Measurements from ENCODE around the gene AKAP12.

The AKAP12 gene, protein sequence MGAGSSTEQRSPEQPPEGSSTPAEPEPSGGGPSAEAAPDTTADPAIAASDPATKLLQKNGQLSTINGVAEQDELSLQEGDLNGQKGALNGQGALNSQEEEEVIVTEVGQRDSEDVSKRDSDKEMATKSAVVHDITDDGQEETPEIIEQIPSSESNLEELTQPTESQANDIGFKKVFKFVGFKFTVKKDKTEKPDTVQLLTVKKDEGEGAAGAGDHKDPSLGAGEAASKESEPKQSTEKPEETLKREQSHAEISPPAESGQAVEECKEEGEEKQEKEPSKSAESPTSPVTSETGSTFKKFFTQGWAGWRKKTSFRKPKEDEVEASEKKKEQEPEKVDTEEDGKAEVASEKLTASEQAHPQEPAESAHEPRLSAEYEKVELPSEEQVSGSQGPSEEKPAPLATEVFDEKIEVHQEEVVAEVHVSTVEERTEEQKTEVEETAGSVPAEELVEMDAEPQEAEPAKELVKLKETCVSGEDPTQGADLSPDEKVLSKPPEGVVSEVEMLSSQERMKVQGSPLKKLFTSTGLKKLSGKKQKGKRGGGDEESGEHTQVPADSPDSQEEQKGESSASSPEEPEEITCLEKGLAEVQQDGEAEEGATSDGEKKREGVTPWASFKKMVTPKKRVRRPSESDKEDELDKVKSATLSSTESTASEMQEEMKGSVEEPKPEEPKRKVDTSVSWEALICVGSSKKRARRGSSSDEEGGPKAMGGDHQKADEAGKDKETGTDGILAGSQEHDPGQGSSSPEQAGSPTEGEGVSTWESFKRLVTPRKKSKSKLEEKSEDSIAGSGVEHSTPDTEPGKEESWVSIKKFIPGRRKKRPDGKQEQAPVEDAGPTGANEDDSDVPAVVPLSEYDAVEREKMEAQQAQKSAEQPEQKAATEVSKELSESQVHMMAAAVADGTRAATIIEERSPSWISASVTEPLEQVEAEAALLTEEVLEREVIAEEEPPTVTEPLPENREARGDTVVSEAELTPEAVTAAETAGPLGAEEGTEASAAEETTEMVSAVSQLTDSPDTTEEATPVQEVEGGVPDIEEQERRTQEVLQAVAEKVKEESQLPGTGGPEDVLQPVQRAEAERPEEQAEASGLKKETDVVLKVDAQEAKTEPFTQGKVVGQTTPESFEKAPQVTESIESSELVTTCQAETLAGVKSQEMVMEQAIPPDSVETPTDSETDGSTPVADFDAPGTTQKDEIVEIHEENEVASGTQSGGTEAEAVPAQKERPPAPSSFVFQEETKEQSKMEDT (N-terminal part only)

DNA sequence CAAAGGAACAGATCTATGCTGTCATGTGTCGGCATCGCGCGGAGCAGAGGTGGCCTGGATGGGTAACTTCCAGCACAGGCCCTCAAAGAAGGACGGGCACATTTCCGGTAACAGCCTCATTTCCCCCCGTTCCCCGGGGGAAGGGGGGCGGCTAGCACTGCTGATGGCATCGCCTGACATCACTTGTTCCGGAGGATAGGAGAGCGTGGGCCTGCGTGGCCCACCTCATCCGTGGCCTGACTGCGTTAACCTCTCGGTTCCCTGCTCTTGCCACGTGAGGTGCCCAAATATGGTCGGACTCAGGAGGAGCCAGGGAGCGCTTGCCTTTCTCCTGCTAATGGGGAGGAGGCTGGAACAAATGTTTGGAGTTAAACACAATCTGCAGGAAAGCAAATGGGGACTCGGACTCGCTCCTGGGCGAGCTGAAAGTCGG, at the start of gene AKAP12:
Gene AKAP12, plus strand, starts transcription at position 365 of the 433 bp plus-strand sequence. CDS start 596 bp downstream, outside the sequence.
- DNase-seq (ENCODE audit: low spot score) = no peak

DNA sequence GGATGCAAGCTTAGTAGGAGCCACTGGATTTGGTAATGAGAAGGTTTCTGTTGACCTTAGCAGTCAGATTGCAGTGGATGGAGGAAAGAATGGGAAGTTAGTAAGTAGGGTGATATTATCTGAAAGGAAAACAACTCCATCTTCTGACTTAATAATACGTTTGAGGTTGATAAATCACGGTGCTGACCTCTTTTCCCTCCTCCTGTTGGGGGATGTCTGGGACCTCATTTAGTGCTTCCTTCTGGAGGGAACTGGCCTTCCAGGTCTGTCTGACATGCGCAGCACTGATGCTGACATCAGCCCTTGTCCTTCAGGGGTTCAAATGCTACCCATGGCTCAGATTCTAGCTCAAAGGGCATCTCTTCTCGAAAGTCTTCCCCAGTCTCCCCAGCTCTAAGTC, 48.2 kb upstream of the AKAP12 start:
- DNase-seq (ENCODE audit: low spot score) = no peak

DNA sequence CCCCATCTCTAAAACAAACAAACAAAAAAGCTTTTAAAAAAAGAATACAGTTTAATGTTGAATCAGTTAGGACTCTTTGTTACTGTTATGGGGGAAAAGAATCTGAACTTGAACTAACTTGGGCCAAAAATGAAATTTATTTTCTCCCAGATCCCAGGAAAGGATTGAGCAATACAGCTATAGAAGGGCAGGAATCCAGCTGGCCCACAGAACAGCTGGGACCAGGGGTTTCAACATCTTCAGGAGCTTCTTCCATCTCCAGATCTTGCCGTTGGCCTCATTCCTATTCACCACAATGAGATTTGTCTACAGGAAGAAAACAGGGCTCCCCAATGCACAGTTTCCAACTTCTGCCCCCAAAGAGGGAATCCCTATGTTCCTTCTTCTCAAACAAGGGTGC, 43.2 kb upstream of the AKAP12 start:
- no peak for DNase-seq (ENCODE audit: low spot score)

DNA sequence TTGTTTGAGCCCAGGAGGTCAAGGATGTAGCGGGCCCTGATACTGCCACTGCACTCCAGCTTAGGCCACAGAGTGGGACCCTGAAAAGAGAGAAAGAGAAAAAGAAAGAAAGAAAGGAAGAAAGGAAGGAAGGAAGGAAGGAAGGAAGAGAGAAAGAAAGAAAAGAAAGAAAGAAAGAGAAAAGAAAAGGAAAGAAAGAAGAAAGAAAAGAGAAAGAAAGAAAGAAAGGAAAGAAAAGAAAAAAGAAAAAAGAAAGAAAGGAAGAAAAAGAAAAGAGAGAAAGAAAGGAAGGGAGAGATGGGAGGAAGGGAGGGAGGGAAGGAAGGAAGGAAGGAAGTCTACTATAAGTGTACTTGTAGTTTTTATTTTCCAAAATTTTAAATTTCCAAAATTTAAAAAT, 42.2 kb upstream of the AKAP12 start:
- DNase-seq (ENCODE audit: low spot score) = no peak

DNA sequence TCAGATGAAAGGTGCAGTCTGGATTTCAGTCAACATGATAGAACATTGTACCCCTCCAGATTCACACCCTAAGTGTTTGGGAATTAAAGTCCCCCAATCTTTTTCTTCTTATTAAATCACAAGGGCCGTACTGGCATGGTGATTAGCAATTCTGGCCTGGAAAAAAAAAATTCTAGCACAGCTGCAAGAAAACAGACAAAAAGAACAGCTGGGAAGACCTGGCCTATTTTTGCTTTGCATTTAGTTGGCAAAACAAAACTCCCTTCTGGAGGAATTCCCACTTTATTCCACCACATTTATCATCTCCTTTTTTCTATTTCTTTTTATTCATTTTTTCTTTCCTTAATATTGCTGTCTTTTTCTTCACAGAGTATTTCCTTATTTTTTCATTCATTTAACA, 39.8 kb upstream of the AKAP12 start:
- DNase-seq (ENCODE audit: low spot score) = no peak

DNA sequence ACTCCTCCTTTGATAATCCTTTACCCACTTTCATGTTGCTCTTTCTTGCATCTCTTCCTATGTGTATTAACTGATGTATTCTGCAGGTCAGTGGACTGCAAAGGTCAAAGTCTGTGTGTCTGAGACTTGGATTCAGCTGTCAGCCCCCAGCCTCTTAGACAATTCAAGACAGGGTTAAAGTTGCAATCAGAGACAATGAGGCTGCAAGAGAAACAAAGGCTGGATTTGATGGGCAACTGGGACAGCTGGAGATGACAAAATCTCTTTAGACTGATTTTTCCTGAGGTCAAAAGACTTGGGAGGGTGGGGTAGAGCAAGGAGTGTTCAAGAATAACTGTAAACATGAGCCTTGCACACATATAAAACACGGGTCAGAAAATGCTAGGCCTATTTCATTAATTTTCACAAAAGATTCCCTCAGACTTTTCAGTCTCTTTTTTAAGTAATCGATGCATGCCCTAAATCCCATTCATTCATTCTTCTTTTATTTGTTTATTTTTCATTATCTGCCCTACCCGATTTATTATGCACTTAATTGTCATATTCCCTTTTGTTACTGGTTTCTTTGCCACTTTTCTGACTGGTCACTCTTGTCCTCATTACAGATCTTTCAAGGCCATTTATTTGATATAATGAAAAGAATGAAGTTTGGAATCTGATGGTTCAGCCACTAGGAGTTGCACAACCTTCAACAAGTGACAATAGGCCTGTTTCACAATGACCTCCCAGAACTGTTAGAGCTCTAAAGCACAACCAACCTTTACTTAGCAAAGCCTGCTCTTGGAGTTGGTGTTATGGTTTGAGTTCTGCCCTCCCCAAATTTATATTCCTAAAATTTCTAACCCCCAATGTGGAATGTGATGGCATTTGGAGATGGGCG, 33.8 kb upstream of the AKAP12 start:
- DNase-seq (ENCODE audit: low spot score) = no peak

DNA sequence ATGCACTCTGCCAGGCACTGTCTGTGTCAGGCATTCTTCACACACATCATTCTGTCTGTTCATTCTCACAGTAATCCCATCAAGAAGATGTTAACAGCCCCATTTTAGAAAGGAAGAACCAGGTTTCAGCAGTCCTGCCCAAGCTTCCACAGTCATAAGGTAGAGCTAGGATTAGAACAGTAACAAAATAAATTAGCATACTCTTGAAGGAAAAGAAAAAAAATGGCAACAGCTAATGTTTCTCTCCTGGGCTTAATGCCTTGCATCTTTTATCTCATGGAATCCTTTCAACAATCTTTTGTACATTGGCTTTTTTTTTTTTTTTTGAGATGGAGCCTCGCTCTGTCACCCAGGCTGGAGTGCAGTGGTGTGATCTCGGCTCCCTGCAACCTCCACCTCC, 32.1 kb upstream of the AKAP12 start:
- DNase-seq (ENCODE audit: low spot score) = no peak

DNA sequence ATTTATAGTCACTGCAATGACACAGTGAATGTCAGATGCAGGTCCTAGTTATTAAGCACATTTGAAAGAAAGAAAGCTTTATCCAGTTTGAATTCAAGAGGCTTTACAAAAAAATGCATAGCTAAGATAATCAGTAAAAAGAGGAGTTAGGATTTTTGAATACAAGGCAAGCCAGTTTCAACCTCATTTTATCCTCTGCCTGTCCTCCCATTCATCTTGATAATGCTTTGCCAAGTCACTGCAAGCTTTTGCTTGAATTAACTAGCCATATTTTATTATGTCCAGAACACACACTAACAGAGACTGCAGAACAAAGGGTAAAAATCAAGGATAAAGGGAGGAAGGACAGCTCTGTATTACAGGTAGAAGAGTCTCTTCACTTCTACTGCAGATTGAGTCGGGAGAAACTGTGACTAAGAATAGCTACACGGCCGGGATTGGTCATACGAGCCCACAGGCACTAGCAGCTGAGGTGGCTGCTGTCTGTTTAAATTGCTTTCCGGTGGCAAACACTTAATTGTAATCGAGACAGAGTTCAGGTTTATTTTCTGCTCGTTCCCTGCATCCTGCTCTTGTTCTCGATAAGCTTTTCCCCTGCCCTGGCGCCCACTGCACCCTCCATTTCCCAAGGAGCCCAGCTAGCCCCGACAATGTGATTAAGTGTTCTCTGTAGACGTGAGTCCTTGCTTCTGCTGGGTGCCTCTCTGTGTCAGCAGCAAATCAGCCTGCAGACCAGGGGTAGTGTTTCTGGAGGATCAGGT, 30.5 kb upstream of the AKAP12 start:
- no peak for DNase-seq (ENCODE audit: low spot score)

DNA sequence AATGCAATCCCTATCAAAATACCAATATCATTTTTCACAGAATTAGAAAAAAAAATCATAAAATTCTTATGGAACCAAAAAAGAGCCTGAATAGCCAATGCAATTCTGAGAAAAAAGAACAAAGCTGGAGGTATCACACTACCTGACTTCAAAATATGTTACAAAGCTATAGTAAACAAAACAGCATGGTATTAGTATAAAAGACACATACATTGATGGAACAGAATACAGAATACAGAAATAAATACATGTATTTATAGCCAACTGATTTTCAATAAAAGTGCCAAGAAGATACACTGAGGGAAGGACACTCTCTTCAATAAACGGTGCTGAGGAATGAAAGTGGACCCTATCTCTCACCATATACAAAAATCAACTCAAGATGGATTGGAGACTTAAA, 28.7 kb upstream of the AKAP12 start:
- DNase-seq (ENCODE audit: low spot score) = no peak

DNA sequence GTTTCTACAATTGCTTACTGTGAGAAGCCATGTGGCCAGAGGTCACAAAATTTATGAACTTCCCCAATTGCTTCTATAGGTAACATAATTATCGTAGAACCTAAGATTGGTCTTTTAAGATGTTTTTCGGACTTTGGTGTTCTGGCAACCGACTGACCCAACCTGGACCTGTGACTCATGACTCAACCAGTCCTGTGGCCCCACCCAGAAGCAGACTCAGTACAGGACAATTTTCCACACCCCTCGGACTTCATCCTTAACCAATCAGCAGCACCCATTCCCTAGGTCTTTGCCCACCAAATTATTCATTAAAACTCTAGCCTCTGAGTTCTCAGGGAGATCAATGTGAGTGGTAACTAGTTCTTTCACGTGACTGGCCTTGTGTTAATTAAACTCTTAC, 26.4 kb upstream of the AKAP12 start:
- no peak for DNase-seq (ENCODE audit: low spot score)

DNA sequence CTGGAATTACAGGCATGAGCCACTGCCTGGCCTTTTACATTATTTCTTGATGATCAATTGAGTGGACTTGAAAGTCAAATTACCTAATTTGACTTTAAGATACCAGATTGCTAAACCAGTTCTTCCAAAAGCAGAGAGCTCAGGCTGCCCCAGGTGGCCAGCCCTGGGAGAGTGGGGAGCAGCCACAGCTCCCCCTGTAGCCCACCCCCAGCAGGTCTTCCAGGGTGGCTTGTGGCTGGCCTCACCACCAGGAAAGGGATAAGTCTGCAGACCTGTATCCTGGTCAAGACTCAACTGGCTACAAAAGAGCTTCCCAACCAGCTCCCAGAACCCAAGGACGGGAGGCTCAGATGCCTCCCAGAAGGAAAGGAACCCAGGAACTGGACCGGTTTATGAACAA, 23.8 kb upstream of the AKAP12 start:
- no peak for DNase-seq (ENCODE audit: low spot score)

DNA sequence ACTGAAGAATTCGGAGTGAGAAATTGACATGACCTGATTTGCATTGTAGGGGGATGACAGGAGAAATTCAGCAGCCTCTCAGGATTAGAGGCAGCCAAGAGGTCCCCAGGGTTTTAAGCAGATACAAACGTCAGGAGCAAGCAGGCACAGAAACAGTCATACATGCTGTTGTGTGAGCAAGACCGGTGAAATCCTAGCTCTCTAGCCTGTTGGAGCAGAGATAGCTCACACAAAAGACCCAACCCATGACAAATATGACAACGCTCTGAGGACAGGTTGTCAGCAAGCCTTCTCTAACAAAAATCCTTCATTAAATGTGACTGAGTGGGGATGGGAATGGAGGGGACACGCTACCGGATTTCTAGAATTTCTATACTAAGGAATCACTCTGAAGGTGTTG, 23.0 kb upstream of the AKAP12 start:
- no peak for DNase-seq (ENCODE audit: low spot score)

DNA sequence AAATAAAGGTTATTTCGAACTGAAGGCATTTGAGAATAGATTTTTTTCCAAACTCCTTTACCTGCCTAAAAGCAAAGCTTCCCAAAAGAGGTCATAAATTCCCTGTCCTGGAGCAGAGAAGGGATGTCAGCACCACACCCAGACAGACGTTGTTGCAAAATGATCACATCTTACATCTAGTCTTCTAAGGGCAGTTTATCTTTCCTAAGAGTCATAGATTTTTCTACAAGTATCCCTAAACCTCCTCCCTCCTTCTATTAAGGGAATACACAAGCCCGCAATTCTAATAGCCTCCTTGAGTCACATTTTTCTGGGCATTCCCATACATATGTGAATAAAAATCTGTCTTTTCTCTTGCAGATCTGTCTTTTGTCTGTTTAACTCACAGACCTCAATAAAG, 20.6 kb upstream of the AKAP12 start:
- DNase-seq (ENCODE audit: low spot score) = no peak

DNA sequence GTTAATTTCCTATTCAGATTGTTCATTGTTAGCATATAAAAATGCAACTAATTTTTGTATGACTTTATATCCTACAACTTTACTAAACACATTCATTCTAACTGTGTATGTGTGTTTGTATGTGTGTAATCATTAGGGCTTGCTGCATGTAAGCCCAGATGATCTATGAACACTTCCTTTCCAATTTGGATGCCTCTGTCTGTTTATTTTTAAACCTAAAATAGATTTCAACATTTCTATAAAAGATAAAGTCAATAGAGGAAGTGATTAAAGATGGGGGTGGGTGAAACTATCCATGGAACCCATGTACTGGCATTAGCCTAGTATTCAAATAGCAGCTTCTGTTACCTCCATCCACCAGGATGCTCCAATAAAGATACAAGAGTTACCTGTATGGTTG, 15.7 kb upstream of the AKAP12 start:
- DNase-seq (ENCODE audit: low spot score) = no peak

DNA sequence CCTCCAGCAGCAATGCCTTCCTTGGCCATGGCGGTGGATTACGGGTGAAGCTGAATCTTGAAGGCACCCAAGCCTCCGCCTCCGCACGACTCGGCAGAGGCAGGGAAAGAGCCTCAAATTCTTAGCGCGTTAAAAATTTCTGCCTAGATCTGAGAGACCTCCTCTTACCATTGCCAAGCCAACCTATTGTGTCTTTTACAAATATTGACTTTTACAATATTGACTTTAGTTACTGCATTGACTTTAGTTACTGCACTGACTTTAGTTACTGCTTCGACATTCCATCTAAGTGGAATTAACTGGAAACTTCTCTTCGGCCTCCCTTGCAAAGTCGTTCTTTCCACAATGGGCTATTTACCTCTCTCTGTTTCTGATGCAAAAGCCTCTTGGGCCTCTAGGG, 13.8 kb upstream of the AKAP12 start:
- no peak for DNase-seq (ENCODE audit: low spot score)

DNA sequence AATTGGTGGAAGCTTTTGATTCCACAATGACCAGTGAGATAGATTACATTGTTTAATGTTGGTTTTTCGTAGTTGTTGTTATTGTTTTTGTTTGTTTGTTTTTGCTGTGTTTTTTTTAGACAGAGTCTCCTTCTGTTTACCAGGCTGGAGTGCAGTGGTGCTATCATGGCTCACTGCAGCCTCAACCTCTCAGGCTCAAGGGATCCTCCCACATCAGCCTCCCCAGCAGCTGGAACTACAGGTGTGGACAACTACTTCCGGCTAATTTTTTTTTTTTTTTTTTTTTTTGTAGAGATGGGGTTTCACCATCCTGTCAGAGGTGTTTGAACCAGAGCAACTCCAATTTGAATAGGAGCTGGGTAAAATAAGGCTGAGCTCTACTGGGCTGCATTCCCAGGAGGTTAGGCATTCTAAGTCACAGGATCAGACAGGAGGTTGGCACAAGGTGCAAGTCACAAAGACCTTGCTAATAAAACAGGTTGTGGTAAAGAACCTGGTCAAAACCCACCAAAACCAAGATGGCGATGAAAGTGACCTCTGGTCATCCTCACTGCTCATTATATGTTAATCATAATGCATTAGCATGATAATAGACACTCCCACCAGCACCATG, 10.9 kb upstream of the AKAP12 start:
- no peak for DNase-seq (ENCODE audit: low spot score)

DNA sequence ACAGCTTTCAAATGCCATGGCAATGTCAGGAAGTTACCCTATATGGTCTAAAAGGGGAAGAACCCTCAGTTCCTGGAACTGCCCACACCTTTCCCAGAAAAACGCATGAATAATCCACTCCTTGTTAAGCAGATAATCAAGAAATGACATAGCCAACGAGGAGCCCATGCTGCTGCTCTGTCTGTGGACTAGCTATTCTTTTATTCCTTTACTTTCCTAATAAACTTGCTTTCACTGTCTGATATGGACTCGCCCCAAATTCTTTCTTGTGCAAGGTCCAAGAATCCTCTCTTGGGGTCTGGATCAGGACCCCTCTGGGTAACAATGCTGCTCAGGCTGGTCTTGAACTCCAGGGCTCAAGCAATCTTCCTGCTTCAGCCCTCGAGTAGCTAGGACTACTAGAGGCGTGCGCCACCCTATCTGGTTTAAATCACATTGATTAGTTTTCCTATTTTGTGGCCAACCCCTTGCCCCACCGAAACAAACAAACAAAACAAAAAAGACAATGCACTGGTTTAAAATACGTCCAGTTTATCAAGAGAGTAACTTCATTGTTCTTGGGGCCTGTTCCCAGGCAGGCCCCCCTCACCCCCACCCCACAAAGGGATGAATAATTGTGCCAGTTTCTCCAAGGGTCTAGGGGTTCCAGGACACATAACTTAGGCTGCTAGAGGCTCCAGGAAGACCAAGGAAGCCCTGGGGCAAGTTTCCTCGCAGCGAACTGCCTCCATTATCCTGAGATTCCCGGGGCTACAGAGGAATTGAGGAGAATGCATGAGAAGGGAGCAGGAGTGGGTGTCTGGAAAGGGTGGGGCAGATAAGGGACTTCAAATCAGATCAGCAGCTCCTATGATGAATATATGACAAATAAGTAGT, 10.1 kb upstream of the AKAP12 start:
- DNase-seq (ENCODE audit: low spot score) = no peak

DNA sequence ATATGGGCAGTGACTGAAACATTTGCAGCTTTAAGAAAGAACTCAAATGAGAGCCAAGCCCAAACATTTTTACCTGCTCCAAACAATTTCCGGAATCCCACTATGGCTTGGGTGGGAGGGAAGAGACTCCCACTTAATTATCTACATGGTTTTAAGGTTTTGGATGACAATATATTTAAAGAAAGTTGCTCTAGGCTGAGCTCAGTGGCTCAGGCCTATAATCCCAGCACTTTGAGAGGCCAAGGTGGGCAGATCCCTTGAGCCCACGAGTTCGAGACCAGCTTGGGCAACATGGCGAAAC, 9.5 kb upstream of the AKAP12 start:
- no peak for DNase-seq (ENCODE audit: low spot score)

DNA sequence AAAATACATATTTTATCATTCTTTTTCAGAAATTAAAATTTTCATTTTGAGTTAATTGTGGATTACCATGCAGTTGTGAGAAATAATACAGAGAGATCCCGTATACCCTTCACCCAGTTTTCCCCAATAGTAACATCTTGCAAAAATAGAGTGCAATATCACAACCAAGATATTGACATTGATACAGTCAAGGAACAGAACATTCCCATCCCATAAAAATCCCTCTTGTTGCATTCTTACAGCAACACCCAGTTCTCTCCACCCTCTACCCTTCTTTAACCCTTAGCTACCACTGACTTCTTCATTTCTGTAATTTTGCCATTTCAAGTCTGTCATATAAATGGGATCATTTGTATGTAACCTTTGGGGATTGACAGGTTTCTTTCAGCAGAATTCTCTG, 6.9 kb upstream of the AKAP12 start:
- no peak for DNase-seq (ENCODE audit: low spot score)

DNA sequence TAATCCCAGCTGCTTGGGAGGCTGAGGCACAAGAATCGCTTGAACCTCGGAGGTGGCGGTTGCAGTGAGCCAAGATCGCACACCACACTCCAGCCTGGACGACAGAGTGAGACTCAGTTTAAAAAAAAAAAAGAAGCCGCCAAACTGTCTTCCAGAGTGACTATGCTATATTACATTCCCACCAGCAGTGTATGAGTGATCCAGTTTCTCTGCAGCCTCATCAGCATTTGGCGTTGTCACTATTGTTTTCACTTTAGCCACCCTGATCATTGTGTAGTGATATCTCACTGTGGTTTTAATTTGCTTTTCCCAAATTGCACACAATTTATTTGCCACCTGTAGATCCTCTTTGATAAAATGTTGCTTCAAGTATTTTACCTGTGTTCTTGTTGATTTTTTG, 6.0 kb upstream of the AKAP12 start:
- DNase-seq (ENCODE audit: low spot score) = no peak

Data from germinal center (tissue), 1 donor.